ENCODE measurements around the gene LRRC23. TPM values are rescaled to one million over a fixed set of nuclear protein-coding genes. Genes with fewer than 3 reads are reported as not detected.

Gene LRRC23
- total RNA-seq, 2 experiments from 2014 or later = 3.1 to 6.0 TPM

- POLR2A ChIA-PET = no interaction called here
- CTCF ChIA-PET = interaction anchor here (0.6 to 2.6 kb wide), 4 partner anchors 9 to 22 kb away, joined by 3 to 8 read pairs (median 4); no protein-coding TSS in a partner anchor
Measured at GRCh38 chr12:6915789-6916285, 11.2 kb downstream of the LRRC23 start.

- CTCF ChIA-PET = interaction anchor here (1.0 to 2.6 kb wide), 4 partner anchors 8 to 25 kb away, joined by 3 to 8 read pairs (median 4); no protein-coding TSS in a partner anchor
- POLR2A ChIA-PET = no interaction called here
Measured at GRCh38 chr12:6916426-6917200, 12.0 kb downstream of the LRRC23 start.

GRCh38 chr12:6917491-6918231, 13.0 kb downstream of the LRRC23 start:
- CTCF ChIA-PET = interaction anchor here (1.7 kb wide), 1 partner anchor 7 kb away, joined by 5 read pairs; no protein-coding TSS in a partner anchor
- POLR2A ChIA-PET = interaction anchor here (0.6 to 1.4 kb wide), 2 partner anchors 20 to 295 kb away, joined by 4 to 15 read pairs; no protein-coding TSS in a partner anchor

GRCh38 chr12:6919588-6919987, 15.0 kb downstream of the LRRC23 start:
- POLR2A ChIA-PET = no interaction called here

GRCh38 chr12:6921539-6921938, 16.9 kb downstream of the LRRC23 start:
- POLR2A ChIA-PET = no interaction called here
- CTCF ChIA-PET = interaction anchor here (0.6 to 1.0 kb wide), 3 partner anchors 11 to 59 kb away, joined by 3 read pairs; partner anchors contain the start of genes C12orf57 and RNU7-1

More at GRCh38 chr12:6919588-6919987, 15.0 kb downstream of the LRRC23 start:
- CTCF ChIA-PET = interaction anchor here (0.6 to 1.3 kb wide), 3 partner anchors 28 to 549 kb away, joined by 3 to 4 read pairs (median 3); no protein-coding TSS in a partner anchor

GRCh38 chr12:6921996-6922946, 17.6 kb downstream of the LRRC23 start:
- CTCF ChIA-PET = interaction anchor here (0.6 to 1.0 kb wide), 3 partner anchors 10 to 58 kb away, joined by 3 read pairs; partner anchors contain the start of genes C12orf57 and RNU7-1
- POLR2A ChIA-PET = no interaction called here

GRCh38 chr12:6923003-6923732, 18.5 kb downstream of the LRRC23 start:
- ChIA-PET CTCF (interaction anchor here (0.7 to 3.7 kb wide), 8 partner anchors 9 to 52 kb away, joined by 4 to 51 read pairs (median 8); partner anchors contain the start of genes C12orf57, ENO2 and RNU7-1), POLR2A (no interaction called here)

- POLR2A ChIA-PET = interaction anchor here (0.6 kb wide), 1 partner anchor 20 kb away, joined by 3 read pairs; the partner anchor contains the start of gene C12orf57
Measured at GRCh38 chr12:6923851-6924250, 19.2 kb downstream of the LRRC23 start.

GRCh38 chr12:6925239-6925539, 20.6 kb downstream of the LRRC23 start:
- ChIA-PET POLR2A (interaction anchor here (0.6 to 5.4 kb wide), 6 partner anchors 11 to 52 kb away, joined by 4 to 32 read pairs (median 8); partner anchors contain the start of genes C12orf57, ENO2, RNU7-1 and SPSB2), CTCF (interaction anchor here (0.9 to 3.7 kb wide), 12 partner anchors 9 to 186 kb away, joined by 3 to 51 read pairs (median 4); partner anchors contain the start of genes C12orf57, RNU7-1 and SPSB2)

More at GRCh38 chr12:6923851-6924250, 19.2 kb downstream of the LRRC23 start:
- CTCF ChIA-PET = interaction anchor here (0.7 to 3.7 kb wide), 13 partner anchors 9 to 69 kb away, joined by 3 to 51 read pairs (median 4); partner anchors contain the start of genes C12orf57, ENO2 and RNU7-1

- POLR2A ChIA-PET = interaction anchor here (0.6 to 5.4 kb wide), 6 partner anchors 11 to 53 kb away, joined by 4 to 32 read pairs (median 8); partner anchors contain the start of genes C12orf57, ENO2, RNU7-1 and SPSB2
- CTCF ChIA-PET = interaction anchor here (0.7 to 3.7 kb wide), 10 partner anchors 9 to 186 kb away, joined by 3 to 51 read pairs (median 4); partner anchors contain the start of gene SPSB2
Measured at GRCh38 chr12:6925540-6926279, 21.1 kb downstream of the LRRC23 start.

- POLR2A ChIA-PET = interaction anchor here (0.6 to 5.4 kb wide), 8 partner anchors 10 to 109 kb away, joined by 3 to 32 read pairs (median 5); partner anchors contain the start of genes C12orf57, ENO2, RNU7-1 and SPSB2
- CTCF ChIA-PET = interaction anchor here (1.1 kb wide), 1 partner anchor 20 kb away, joined by 3 read pairs; no protein-coding TSS in a partner anchor
Measured at GRCh38 chr12:6927379-6928021, 22.9 kb downstream of the LRRC23 start, which contains the start of gene ATN1. Gene ATN1 (plus strand): TSS chr12:6927959. CDS start chr12:6934002, 6,043 bp downstream.

GRCh38 chr12:6928022-6928702, 23.5 kb downstream of the LRRC23 start:
- ChIA-PET POLR2A (interaction anchor here (0.6 to 5.4 kb wide), 3 partner anchors 9 to 180 kb away, joined by 4 to 32 read pairs (median 4); partner anchors contain the start of gene SPSB2), CTCF (interaction anchor here (0.6 to 1.5 kb wide), 5 partner anchors 9 to 36 kb away, joined by 3 to 4 read pairs (median 3); partner anchors contain the start of genes C12orf57 and RNU7-1)

GRCh38 chr12:6928703-6929407, 24.2 kb downstream of the LRRC23 start:
- POLR2A ChIA-PET = interaction anchor here (0.5 to 5.4 kb wide), 4 partner anchors 8 to 179 kb away, joined by 4 to 32 read pairs (median 4); partner anchors contain the start of gene SPSB2
- CTCF ChIA-PET = interaction anchor here (0.6 to 1.8 kb wide), 6 partner anchors 8 to 36 kb away, joined by 3 to 5 read pairs (median 4); partner anchors contain the start of genes C12orf57 and RNU7-1

Data from activated CD8-positive, alpha-beta memory T cell treated with anti-CD3 and anti-CD28 coated beads for 36 hours (primary cell).